Urinary bladder (tissue), 4 donors: ENCODE results near the gene ARFIP1. TPM values are rescaled to one million over a fixed set of nuclear protein-coding genes. Genes with fewer than 3 reads are reported as not detected.
A peak's percentile ranks its signal among the peaks of the same experiment; 100 is the strongest.

Experiments
- DNase-seq: peaks from one replicate; pipeline ENCODE4 v3.0.0-alpha.2; 2015; ENCODE audit errors: extremely low spot score
- H3K27ac ChIP-seq: one replicate; pipeline ENCODE4 v1.5.1; 2013; ENCODE audit warnings: low read depth, mild to moderate bottlenecking, moderate library complexity
- H3K36me3 ChIP-seq: one replicate; pipeline ENCODE4 v1.6.1; 2013; ENCODE audit warnings: mild to moderate bottlenecking, moderate library complexity; ENCODE audit not compliant: insufficient read depth
- H3K4me1 ChIP-seq: one replicate; pipeline ENCODE4 v1.6.1; 2013; ENCODE audit warnings: mild to moderate bottlenecking, moderate library complexity; ENCODE audit not compliant: insufficient read depth
- H3K4me3 ChIP-seq: one replicate; pipeline ENCODE4 v1.5.1; 2013; ENCODE audit warnings: low read depth, low read length
- WGBS: extraction: QIAGEN DNeasy Blood & Tissue Kit; methylation state at CpG from one replicate; pipeline ENCODE4 v1.1.7; 2013; 5-methylcytosine and 5-hydroxymethylcytosine counted together
- polyA plus RNA-seq: library from polyadenylated mRNA; stranded (reverse); fragments of 200-250 nt; gene quantifications from one replicate; pipeline ENCODE4 v1.2.3, GENCODE V29; 2013
- total RNA-seq: library from RNA; depleted of rRNA; stranded (reverse); fragments of >200 nt; gene quantifications from one replicate; pipeline ENCODE4 v1.2.3, GENCODE V29; 2014
- donor health status: healthy with polysubstance abuse.
- donor health status: healthy.

Gene ARFIP1
- total and polyA plus RNA-seq, 2 donors: 23.4 to 64.6 TPM

GRCh38 chr4:152950402-152951274 lies 170.9 kb downstream of the ARFIP1 start:
- DNase-seq: no peak
- no peaks in the 10 kb centered on the region for H3K36me3 ChIP-seq
- no peak overlapping the region for H3K4me3 ChIP-seq
- H3K4me1 ChIP-seq: no peaks in the 10 kb centered on the region
- 85% methylated on average over 11 of the region's 11 CpGs for WGBS
- no peak overlapping the region for H3K27ac ChIP-seq

GRCh38 chr4:152951348-152951747 lies 171.6 kb downstream of the ARFIP1 start:
- Histone ChIP-seq H3K4me3 (no peak overlapping the region), H3K36me3 (no peaks in the 10 kb centered on the region), H3K27ac (no peak overlapping the region), H3K4me1 (no peaks in the 10 kb centered on the region)
- WGBS: 64% methylated on average over 3 of the region's 3 CpGs
- no peak for DNase-seq

GRCh38 chr4:152953514-152953913 lies 173.8 kb downstream of the ARFIP1 start:
- Histone ChIP-seq H3K4me1 (no peaks in the 10 kb centered on the region), H3K4me3 (no peak overlapping the region), H3K36me3 (no peaks in the 10 kb centered on the region), H3K27ac (no peak overlapping the region)
- no peak for DNase-seq
- 92% methylated on average over 3 of the region's 3 CpGs for WGBS

DNA sequence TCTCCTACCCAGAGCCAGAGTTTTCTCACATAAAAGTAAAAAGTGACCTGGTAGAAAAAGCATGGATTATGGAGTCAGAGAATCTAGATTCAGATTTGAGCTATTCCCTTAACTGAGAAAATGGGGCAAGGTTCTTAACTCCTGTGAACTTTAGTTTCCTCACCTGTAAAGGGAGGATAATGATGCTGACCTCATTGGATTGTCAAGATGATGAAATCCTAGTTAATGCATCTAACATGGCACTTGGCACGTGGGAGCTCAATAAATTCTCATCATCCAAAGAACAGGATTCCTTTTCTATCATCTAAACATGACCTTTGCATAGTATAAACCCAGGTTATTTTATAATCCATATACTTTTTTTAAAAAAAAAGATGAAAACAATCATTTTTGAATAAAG lies 175.0 kb downstream of the ARFIP1 start:
- no peak for DNase-seq
- Histone ChIP-seq H3K36me3 (no peaks in the 10 kb centered on the region), H3K4me3 (no peak overlapping the region), H3K4me1 (no peaks in the 10 kb centered on the region), H3K27ac (no peak overlapping the region)
- 92% methylated on average over 1 of the region's 1 CpG for WGBS

DNA sequence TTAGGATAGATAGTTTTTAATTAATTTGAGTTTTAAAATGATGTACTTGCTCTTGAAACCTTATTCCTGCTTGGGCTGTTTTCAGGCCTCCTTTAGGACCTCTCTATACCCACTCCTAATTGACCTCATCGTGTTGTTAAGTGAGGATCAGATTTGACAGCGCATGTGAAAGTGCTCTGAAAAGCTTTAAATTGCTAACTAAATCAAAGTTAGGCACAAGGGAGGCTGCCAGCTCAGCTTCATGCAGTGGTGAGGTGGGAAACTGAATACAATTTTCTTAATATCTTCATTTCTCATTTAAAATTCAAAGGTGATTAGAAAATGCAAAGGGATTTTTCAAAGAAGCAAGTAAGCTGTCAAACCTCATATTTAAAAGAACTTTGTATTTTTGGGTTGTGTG lies 176.4 kb downstream of the ARFIP1 start:
- no peaks in the 10 kb centered on the region for H3K4me1 ChIP-seq
- H3K27ac ChIP-seq: no peak overlapping the region
- 73% methylated on average over 2 of the region's 2 CpGs for WGBS
- no peaks in the 10 kb centered on the region for H3K36me3 ChIP-seq
- no peak for DNase-seq
- no peak overlapping the region for H3K4me3 ChIP-seq

DNA sequence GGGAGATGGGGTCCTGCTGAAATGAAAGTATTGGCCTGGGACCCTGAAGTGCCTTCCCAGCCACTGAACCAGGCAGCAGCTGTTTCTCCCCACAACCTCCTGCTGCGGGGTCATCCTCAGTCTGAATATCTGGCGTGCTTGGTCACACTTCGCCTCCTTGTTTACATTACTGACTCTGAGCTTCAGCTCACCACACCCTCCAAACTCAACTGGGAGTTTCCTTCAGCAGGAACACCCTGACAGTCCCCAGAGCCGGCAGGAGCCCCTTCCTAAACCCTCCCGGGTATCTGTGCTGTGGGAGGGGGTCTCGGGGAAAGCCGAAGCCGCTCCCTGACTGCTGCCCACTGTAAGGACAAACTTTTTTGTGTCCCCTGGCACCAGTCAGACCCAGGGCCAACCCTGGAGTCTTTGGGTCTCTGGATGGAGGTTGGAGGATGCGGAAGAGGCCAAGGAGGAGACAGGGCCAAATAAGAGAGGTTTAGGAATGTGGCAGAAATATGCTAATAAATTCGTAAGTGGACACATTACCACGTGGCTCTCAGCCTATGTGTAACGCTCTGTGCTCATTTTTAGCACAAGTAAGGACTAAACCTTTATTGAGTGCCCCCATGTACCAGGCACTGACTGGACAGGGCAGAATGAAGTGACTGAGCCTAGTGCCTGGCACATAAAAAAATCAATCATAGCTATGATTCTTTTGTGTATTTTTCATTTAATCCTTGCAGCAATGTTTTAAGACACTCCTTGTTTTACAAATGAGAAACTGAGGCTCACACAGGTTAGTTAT lies 177.1 kb downstream of the ARFIP1 start:
- WGBS: 44% methylated on average over 12 of the region's 12 CpGs
- Histone ChIP-seq H3K4me3 (no peak overlapping the region), H3K27ac (no peak overlapping the region), H3K4me1 (no peaks in the 10 kb centered on the region), H3K36me3 (no peaks in the 10 kb centered on the region)
- no peak for DNase-seq

DNA sequence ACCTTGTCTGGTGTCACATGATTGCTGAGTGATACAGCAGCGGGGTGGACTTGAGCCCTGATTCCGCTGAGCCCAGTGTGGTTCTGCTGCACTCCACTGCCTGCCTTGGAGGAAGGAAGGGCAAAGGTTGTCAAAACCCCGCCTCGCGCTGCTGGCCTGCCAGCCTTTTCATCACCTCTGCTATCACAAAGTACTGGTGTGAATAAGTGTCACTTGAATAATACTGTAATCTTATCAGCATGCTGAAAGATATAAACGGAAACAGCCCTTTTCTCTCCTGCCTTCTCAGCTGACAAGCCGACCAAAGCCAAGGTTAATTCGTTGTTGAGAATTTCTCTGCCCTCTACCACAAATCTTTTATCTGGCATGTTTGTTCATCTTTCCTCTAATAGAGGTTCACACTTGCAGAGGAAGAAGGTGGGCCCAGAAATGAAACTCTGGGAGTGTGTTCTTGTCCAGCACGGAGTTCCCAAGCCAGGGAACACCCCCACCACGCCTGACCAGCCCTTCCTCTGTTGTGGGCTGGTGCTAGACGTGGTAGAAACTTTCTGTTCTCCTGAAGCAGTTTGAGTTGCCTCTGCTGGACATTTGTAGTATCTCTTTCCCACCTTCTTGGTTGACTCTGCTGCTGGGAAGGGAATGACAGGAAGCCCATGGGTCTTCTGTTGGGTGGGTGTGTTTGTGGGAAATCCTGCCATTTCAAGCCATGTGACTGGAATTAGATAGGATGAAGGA lies 177.8 kb downstream of the ARFIP1 start:
- DNase-seq: no peak
- H3K36me3 ChIP-seq: no peaks in the 10 kb centered on the region
- no peak overlapping the region for H3K4me3 ChIP-seq
- 50% methylated on average over 11 of the region's 11 CpGs for WGBS
- H3K4me1 ChIP-seq: no peaks in the 10 kb centered on the region
- no peak overlapping the region for H3K27ac ChIP-seq

- no peak for DNase-seq
- no peaks in the 10 kb centered on the region for H3K4me1 ChIP-seq
- H3K4me3 ChIP-seq: no peak overlapping the region
- WGBS: 87% methylated on average over 2 of the region's 2 CpGs
- H3K36me3 ChIP-seq: no peaks in the 10 kb centered on the region
- no peak overlapping the region for H3K27ac ChIP-seq
Observed at GRCh38 chr4:152959080-152959479, 179.3 kb downstream of the ARFIP1 start.

GRCh38 chr4:152960082-152960481 lies 180.3 kb downstream of the ARFIP1 start:
- no peaks in the 10 kb centered on the region for H3K36me3 ChIP-seq
- no peak overlapping the region for H3K4me3 ChIP-seq
- WGBS: 90% methylated on average over 3 of the region's 3 CpGs
- no peak overlapping the region for H3K27ac ChIP-seq
- DNase-seq: no peak
- H3K4me1 ChIP-seq: no peaks in the 10 kb centered on the region

GRCh38 chr4:152961014-152961772 lies 181.4 kb downstream of the ARFIP1 start:
- Histone ChIP-seq H3K27ac (peak overlapping the region; percentile 60), H3K4me3 (no peak overlapping the region), H3K36me3 (no peaks in the 10 kb centered on the region), H3K4me1 (no peaks in the 10 kb centered on the region)
- 62% methylated on average over 14 of the region's 14 CpGs for WGBS
- no peak for DNase-seq

GRCh38 chr4:152961773-152962115 lies 182.0 kb downstream of the ARFIP1 start:
- WGBS: 57% methylated on average over 1 of the region's 1 CpG
- Histone ChIP-seq H3K27ac (no peak overlapping the region), H3K36me3 (no peaks in the 10 kb centered on the region), H3K4me1 (no peaks in the 10 kb centered on the region), H3K4me3 (no peak overlapping the region)
- no peak for DNase-seq
